22Rv1 (cell line): ENCODE results near the gene TOP2B.

Source experiments
- ZFX ChIP-seq: fragments of 450-650 bp; IDR thresholded peaks from 2 replicates; pipeline ENCODE4 v1.6.1; 2017; ENCODE audit warnings: antibody characterized with exemption, borderline replicate concordance
- TF ChIP-seq, protein P1 (sequence below): fragments of 450-650 bp; IDR thresholded peaks from 2 replicates; pipeline ENCODE4 v1.5.1; 2017; ENCODE audit warnings: mild to moderate bottlenecking

- TF ChIP-seq, protein P1, sequence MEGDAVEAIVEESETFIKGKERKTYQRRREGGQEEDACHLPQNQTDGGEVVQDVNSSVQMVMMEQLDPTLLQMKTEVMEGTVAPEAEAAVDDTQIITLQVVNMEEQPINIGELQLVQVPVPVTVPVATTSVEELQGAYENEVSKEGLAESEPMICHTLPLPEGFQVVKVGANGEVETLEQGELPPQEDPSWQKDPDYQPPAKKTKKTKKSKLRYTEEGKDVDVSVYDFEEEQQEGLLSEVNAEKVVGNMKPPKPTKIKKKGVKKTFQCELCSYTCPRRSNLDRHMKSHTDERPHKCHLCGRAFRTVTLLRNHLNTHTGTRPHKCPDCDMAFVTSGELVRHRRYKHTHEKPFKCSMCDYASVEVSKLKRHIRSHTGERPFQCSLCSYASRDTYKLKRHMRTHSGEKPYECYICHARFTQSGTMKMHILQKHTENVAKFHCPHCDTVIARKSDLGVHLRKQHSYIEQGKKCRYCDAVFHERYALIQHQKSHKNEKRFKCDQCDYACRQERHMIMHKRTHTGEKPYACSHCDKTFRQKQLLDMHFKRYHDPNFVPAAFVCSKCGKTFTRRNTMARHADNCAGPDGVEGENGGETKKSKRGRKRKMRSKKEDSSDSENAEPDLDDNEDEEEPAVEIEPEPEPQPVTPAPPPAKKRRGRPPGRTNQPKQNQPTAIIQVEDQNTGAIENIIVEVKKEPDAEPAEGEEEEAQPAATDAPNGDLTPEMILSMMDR: no peak
- TF ChIP-seq ZFX: no peak
Observed at GRCh38 chr3:25654576-25654975, 10.1 kb downstream of the TOP2B start.
